Cardiac septum (tissue), 1 donor: ENCODE data around the gene SUFU. TPM values are rescaled to one million over a fixed set of nuclear protein-coding genes. Genes with fewer than 3 reads are reported as not detected.
A peak's percentile ranks its signal among the peaks of the same experiment; 100 is the strongest.
"Not testable (repeated sequence)": the region's sequence is repeated elsewhere in the genome, so short reads cannot be mapped to it uniquely, and the experiment has no call there.

ENCODE experiments used
- DNase-seq: peaks from one replicate; pipeline ENCODE4 v3.0.0-alpha.2; 2020; ENCODE audit warnings: low spot score
- intact Hi-C: fragments of 100-400 bp; cut with DNase I; formaldehyde crosslinking; loops from one replicate; pipeline ENCODE4 v1.14.0; 2022
- total RNA-seq: library from RNA; stranded (reverse); fragmentation: NEBNext Ultra II Directional; extraction: Animal tissue kit (Norgen Biotek cat#: 25700); gene quantifications from one replicate; pipeline ENCODE4 v1.2.1, GENCODE V29; 2021
- donor health status: DM: no; HTN: no; CAD: no.

The SUFU gene
- total RNA-seq, 1 donor from 2014 or later, result 6.1 TPM

DNA sequence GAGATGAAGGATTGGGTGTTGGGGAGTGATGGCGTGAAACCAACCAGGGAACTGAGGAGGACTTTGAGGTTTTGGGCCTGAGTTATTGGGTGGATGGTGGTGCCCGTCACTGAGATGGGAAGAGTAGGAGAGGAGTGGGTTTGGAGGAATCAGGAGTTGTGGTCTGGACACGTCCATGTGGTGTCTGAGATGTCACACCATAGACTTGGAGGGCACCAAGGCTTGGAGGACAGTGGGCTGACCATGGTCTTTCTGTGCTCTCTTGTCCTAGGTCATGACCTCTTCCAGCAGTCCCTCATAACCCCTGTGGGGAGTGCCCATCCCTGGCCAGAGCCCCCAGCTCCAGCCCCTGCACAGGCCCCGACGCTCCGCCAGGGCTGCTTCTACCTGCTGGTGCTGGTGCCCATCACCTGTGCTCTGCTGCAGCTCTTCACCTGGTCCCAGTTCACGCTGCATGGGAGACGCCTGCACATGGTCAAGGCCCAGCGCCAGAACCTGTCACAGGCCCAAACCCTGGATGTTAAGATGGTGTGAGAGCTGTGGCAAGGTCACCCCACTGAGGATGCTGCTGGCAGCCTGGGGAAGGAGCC is 28.2 kb upstream of the SUFU start:
- intact Hi-C loops, result loop anchor here (5.0 kb wide), 1 partner anchor 78 kb away; the partner anchor contains the start of gene NFKB2
- DNase-seq, result no peak

DNA sequence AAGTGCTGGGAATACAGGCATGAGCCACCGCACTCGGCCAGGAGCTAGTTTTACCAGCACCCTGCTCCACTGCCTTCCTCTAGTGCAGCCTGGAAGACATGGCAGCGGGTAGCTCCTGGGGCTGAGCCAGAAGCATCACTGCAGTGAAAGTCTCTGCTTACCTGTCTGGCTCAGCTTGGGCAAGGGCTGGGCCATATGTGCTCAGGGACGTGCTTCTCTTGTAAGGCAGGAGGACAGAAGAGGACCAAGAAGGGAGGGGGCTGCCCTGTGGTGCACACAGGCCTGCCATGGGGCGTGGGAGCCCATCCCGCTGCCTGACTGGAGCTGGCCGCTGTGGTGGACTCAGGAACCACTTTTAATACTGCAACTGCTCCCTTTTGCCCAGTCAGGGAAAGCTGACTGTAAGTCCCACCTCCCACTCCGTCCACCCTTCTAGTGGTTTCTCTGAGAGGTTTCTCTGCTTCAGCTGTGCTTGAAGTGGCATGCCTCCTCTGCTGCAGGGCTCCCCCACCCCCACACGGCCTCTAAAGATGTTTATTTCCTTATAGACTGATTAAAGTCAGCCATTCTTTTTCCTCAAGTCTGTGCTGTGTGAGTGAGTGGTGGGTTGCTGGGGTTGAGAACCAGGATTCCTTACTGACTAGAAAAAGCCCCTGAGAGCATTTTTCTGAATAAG is 27.2 kb upstream of the SUFU start:
- DNase-seq, result no peak
- intact Hi-C loops, result loop anchor here (5.0 kb wide), 1 partner anchor 79 kb away; the partner anchor contains the start of gene NFKB2

- DNase-seq, result no peak
- intact Hi-C loops, result loop anchor here (5.0 kb wide), 1 partner anchor 82 kb away; the partner anchor contains the start of gene NFKB2
Observed at GRCh38 chr10:102479651-102480050, 24.1 kb upstream of the SUFU start.

- intact Hi-C loops, result no loop called here
- DNase-seq, result no peak
Observed at GRCh38 chr10:102480396-102480795, 23.4 kb upstream of the SUFU start.

- no peak for DNase-seq
- intact Hi-C loops, result no loop called here
Observed at GRCh38 chr10:102484021-102484420, 19.8 kb upstream of the SUFU start.

DNA sequence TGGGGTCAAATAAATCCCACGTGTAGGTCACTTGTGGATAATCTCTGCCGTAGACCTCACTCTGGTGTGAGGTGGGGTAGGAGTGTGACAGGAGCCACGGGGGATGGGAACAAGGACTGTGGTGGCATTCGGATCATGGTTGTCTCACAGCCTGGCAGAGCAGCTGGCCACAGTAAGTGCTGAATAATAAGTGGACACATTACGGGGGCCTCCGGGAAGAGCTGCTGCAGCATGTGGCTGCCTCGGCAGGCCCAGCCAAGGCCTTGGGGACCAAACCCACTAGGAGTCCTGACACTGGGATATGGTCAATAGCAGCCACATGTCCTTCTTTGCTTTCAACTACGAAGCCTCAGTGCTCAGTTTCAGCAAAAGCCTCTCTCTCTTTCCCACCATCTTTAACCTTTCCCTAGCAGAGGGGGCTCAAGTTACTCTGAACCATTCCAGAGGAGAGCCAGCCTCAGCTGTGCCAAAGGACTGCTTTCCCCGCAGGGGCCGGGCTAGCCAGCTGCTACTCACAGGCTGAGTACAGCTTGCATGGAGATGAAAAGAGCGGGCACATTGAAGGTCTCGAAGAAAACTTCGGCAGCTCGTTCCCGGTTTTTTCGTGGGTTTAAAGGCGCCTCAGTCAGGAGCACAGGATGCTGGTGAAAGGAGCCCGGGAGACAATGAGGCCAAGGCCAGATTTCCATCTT is 18.5 kb upstream of the SUFU start:
- no peak for DNase-seq
- intact Hi-C loops, result no loop called here

GRCh38 chr10:102491136-102491535 is 12.6 kb upstream of the SUFU start:
- DNase-seq, result no peak
- intact Hi-C loops, result no loop called here

GRCh38 chr10:102492344-102492939 is 11.3 kb upstream of the SUFU start:
- intact Hi-C loops, result no loop called here
- DNase-seq, result no peak

DNA sequence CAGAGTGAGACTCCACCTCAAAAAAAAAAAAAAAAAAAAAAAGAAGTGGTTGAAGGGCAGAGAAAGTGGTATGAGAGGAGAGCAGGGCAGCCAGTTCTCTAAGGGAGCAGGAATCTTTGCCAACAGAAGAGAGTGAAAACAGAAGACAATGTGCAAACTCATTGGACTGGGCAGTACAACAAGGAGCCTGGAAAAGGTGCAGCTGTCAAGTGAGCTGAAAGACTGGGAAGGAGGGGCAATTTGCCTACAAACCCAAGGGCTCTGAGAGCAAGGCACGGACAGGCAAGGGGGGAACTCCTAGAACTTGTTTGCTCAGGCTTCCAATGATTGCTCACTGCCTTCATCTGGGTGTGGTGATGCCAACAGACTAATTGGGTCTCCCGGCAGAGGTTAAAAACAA is 10.8 kb upstream of the SUFU start:
- intact Hi-C loops, result no loop called here
- DNase-seq, result no peak

DNA sequence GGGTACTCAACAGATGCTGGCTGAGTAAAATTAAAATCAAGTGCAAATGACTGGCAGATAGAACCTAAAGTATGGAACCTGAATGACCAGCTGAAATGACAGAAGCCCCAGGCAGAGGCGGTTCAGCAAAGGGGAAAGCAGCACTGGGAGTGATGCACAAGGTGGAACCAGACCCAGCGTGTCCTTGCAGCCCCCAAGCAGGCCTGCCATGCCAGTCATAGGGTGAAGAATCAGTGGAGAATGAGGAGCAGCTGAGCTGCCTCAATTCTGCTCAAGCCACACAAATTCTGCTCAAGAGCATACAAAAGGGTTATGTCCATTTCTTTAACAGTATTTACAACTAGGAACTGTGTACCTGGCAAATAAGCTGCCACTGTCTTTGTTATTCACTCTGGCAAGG is 10.0 kb upstream of the SUFU start:
- no peak for DNase-seq

GRCh38 chr10:102497545-102497944 is 6.2 kb upstream of the SUFU start:
- intact Hi-C loops, result no loop called here
- no peak for DNase-seq

More for the DNA sequence above, 10.0 kb upstream of the SUFU start:
- intact Hi-C loops, result no loop called here

GRCh38 chr10:102499356-102499755 is 4.4 kb upstream of the SUFU start:
- intact Hi-C loops, result no loop called here
- no peak for DNase-seq

GRCh38 chr10:102500686-102501085 is 3.1 kb upstream of the SUFU start:
- intact Hi-C loops, result loop anchor here (5.0 kb wide), 1 partner anchor 78 kb away; the partner anchor contains the start of gene FBXL15
- DNase-seq, result not testable (repeated sequence)

- intact Hi-C loops, result loop anchor here (2.0 to 5.0 kb wide), 3 partner anchors 79 to 141 kb away; partner anchors contain the start of gene FBXL15
- DNase-seq, result no peak
Observed at GRCh38 chr10:102501201-102502028, 2.4 kb upstream of the SUFU start.

- intact Hi-C loops, result loop anchor here (2.0 to 5.0 kb wide), 3 partner anchors 80 to 141 kb away; partner anchors contain the start of gene FBXL15
Observed at GRCh38 chr10:102502029-102502336, 1.8 kb upstream of the SUFU start.

DNA sequence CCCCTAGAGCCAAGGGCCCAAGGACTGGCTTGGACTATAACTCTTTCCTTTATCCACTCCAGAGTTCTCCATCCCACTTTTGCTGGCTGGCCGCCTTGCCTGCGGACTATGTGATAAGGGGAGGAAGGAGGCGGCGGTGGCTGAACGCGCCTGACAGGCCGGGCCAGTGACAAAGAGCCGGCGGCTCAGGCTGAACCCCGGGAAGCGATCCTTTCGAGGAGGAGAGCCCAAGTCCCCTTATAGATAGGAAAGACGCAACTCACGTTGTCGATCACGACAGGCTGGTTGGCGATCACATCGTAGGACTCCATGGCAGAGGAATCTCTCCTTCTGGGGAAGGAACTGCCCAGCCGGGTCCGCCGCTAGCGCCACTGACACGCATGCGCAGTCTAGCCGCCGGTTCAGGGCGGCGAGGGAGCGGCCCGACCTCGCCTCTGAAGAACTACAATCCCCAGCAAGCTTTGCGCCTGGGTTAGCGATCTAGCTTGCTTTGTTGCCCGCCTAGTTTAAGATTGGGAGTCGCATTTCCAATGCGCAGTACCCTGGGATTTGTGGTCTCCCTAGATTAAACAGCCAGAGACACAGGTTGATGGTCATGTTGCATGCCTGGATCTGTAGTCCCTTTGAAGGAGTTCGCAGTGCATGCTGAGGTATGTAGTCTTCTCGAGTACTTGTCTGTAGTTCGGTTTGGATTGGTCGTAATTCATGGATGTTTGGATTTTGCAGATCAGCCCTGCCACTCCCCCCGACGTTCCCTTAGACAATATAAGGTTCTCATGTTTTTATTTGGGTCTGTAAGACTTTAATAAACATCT is 1.2 kb upstream of the SUFU start, which contains the start of gene ACTR1A:
Gene ACTR1A (minus strand): TSS at position 376 of the 815 bp plus-strand sequence. CDS start 65 bp downstream, at position 311.
- DNase-seq, result peak; percentile 97
- intact Hi-C loops, result loop anchor here (2.0 to 5.0 kb wide), 3 partner anchors 80 to 140 kb away; partner anchors contain the start of gene FBXL15

More at GRCh38 chr10:102502029-102502336, 1.8 kb upstream of the SUFU start:
- DNase-seq, result peak; percentile 100

GRCh38 chr10:102504179-102504975 is 605 bp downstream of the SUFU start:
- intact Hi-C loops, result loop anchor here (5.0 kb wide), 1 partner anchor 82 kb away; the partner anchor contains the start of gene FBXL15
- DNase-seq, result peak; percentile 78
